Measurements from ENCODE around the gene MRTFB.

Gene MRTFB

GRCh38 chr16:14180481-14180944 lies 109.4 kb downstream of the MRTFB start:
- in situ Hi-C loops (cut with HindIII; ENCODE audit: low sequenced_read_pairs) = loop anchor here (25.0 kb wide), 1 partner anchor 243 kb away; no protein-coding TSS in a partner anchor

GRCh38 chr16:14181371-14182050 lies 110.4 kb downstream of the MRTFB start:
- in situ Hi-C loops (cut with HindIII; ENCODE audit: low sequenced_read_pairs) = loop anchor here (25.0 kb wide), 1 partner anchor 244 kb away; no protein-coding TSS in a partner anchor

DNA sequence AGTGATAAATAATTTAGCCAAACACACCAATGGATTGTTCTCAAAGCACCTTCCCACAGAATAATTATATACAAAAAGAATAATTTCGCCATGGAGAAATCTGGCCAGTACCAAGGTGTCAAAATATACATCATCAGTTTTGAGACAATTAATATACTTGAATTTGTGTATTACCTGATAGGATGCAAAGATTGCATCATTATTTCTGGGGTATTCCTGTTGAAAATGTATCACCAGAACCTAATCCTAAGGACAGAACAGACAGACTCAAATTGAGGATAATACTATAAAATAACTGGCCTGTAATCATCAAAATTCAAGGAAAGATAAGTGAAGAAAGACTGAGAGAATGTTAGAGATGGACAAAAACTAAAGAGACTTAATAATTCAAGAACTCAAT lies 111.9 kb downstream of the MRTFB start:
- in situ Hi-C loops (cut with HindIII; ENCODE audit: low sequenced_read_pairs) = loop anchor here (25.0 kb wide), 1 partner anchor 246 kb away; no protein-coding TSS in a partner anchor

DNA sequence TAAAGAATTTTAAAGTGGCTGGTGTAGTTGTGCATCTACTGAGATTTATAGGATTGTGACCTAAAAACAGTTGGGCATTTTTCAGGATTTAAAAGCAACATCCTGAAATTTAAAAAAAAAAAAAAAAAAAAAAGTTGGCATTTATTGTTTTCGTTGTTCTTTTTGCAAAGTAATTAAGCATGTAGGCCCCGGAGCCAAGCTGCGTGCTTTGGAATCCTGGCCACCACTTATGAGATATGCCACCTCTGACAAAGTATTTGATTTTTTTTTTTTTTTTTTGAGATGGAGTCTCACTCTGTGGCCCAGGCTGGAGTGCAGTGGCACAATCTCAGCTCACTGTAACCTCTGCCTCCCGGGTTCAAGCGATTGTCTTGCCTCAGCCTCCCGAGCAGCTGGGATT lies 112.8 kb downstream of the MRTFB start:
- in situ Hi-C loops (cut with HindIII; ENCODE audit: low sequenced_read_pairs) = loop anchor here (25.0 kb wide), 1 partner anchor 247 kb away; no protein-coding TSS in a partner anchor

GRCh38 chr16:14186007-14186794 lies 115.1 kb downstream of the MRTFB start:
- in situ Hi-C loops (cut with HindIII; ENCODE audit: low sequenced_read_pairs) = loop anchor here (5.0 to 25.0 kb wide), 2 partner anchors 74 to 249 kb away; no protein-coding TSS in a partner anchor

GRCh38 chr16:14186795-14187221 lies 115.7 kb downstream of the MRTFB start:
- in situ Hi-C loops (cut with HindIII; ENCODE audit: low sequenced_read_pairs) = loop anchor here (5.0 to 25.0 kb wide), 2 partner anchors 75 to 250 kb away; no protein-coding TSS in a partner anchor

GRCh38 chr16:14187517-14188338 lies 116.6 kb downstream of the MRTFB start:
- in situ Hi-C loops (cut with HindIII; ENCODE audit: low sequenced_read_pairs) = loop anchor here (5.0 to 25.0 kb wide), 2 partner anchors 75 to 250 kb away; no protein-coding TSS in a partner anchor

GRCh38 chr16:14193316-14193871 lies 122.3 kb downstream of the MRTFB start:
- in situ Hi-C loops (cut with HindIII; ENCODE audit: low sequenced_read_pairs) = loop anchor here (25.0 kb wide), 1 partner anchor 256 kb away; no protein-coding TSS in a partner anchor

DNA sequence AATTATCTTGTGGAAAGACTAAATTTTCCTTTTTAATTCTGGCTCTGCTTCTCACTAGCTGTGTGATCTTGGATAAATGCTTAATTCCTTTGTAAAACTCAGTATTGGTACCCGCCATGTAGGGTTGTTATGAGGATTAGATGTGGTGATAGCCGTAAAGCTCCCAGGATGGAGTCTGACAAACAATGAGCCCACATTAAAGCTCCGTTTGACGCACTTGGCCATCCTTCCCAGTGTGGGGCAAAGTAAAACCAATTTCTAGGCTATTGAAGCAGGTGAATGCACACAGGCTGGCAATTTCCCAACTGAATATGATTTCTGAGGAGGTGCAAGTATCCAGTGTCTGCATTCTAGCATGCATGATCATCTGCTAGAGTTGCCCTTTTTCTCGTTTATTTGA lies 123.6 kb downstream of the MRTFB start:
- in situ Hi-C loops (cut with HindIII; ENCODE audit: low sequenced_read_pairs) = loop anchor here (25.0 kb wide), 1 partner anchor 257 kb away; no protein-coding TSS in a partner anchor

- in situ Hi-C loops (cut with HindIII; ENCODE audit: low sequenced_read_pairs) = loop anchor here (25.0 kb wide), 1 partner anchor 259 kb away; no protein-coding TSS in a partner anchor
Measured at GRCh38 chr16:14196011-14196410, 124.9 kb downstream of the MRTFB start.

- in situ Hi-C loops (cut with HindIII; ENCODE audit: low sequenced_read_pairs) = loop anchor here (25.0 kb wide), 1 partner anchor 259 kb away; no protein-coding TSS in a partner anchor
Measured at GRCh38 chr16:14196539-14196938, 125.4 kb downstream of the MRTFB start.

DNA sequence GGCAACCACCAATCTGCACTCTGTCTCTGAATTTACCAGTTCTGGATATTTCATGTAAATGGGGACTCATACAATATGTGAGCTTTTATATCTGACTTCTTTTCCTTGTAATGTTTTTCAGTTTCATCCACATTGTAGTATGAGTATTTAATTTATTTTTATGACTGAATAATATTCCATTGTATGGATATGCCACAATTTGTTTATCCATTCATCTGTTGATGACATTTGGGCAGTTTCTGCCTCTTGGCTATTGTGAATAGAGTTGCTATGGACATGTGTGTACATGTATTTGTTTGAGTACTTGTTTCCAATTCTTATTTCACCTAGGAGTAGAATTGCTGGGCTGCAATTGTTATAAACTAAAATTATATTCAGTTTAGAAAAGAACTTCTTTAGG lies 126.9 kb downstream of the MRTFB start:
- in situ Hi-C loops (cut with HindIII; ENCODE audit: low sequenced_read_pairs) = loop anchor here (25.0 kb wide), 1 partner anchor 261 kb away; no protein-coding TSS in a partner anchor

GRCh38 chr16:14198572-14198971 lies 127.5 kb downstream of the MRTFB start:
- in situ Hi-C loops (cut with HindIII; ENCODE audit: low sequenced_read_pairs) = loop anchor here (25.0 kb wide), 1 partner anchor 261 kb away; no protein-coding TSS in a partner anchor

DNA sequence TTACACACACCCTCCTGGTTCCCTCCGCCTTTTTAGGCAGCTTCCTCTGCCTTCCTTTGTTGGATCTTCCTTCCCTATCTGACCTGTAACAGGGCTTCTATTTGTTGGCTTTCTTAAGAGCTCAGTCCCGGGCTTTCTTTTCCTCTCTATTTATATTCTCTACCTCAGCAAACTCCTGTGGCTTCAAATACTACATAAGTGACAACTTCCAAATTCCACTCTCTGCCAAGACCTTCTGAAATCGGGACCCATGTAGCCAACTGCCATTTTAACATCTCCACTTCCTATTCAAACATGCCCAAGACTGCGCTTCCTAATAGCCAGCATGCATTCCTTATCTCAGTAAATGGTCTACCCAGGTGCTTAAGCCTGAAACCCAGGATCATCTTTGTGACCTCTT lies 128.1 kb downstream of the MRTFB start:
- in situ Hi-C loops (cut with HindIII; ENCODE audit: low sequenced_read_pairs) = loop anchor here (25.0 kb wide), 1 partner anchor 262 kb away; no protein-coding TSS in a partner anchor

DNA sequence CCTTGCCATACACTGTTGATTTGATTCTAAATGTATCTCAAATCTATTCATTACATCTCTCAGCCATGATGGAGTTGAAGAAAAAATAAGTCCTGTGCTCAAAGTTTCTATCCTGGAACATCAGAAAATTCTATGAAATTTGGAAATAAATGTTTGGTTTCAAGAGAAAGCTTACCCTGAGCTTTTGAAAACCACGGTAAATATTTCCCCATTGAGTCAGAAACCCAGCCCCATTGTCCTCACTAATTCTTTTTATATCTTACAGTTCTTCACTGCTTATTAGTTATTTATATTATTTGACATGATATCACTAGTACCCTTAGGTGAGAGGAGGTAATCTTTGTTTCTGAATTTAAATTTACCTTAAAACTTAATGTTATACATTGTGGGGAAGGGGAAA lies 128.5 kb downstream of the MRTFB start:
- in situ Hi-C loops (cut with HindIII; ENCODE audit: low sequenced_read_pairs) = loop anchor here (25.0 kb wide), 1 partner anchor 262 kb away; no protein-coding TSS in a partner anchor

- in situ Hi-C loops (cut with HindIII; ENCODE audit: low sequenced_read_pairs) = no loop called here
Measured at GRCh38 chr16:14202095-14202494, 131.0 kb downstream of the MRTFB start.

GRCh38 chr16:14202697-14203096 lies 131.6 kb downstream of the MRTFB start:
- in situ Hi-C loops (cut with HindIII; ENCODE audit: low sequenced_read_pairs) = no loop called here

GRCh38 chr16:14203166-14203565 lies 132.0 kb downstream of the MRTFB start:
- in situ Hi-C loops (cut with HindIII; ENCODE audit: low sequenced_read_pairs) = no loop called here

DNA sequence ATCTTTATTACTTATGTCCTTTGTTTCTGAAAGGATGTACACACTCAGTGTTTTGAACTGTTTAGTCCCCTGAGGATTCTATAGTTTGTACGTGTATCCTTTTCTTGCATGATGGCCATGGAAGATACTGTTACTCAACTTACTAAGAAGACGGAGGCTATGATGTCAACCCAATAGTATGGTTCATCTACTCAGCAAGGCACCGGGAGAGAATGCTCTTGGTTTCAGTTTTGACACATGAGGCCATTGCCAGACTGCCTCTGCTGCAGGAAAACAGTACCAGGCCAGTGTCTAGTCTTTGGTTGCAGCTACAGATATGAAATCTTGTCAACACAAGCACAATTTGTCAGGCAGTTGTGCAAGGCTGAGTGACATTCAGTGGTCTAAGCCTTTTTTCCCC lies 134.5 kb downstream of the MRTFB start:
- in situ Hi-C loops (cut with HindIII; ENCODE audit: low sequenced_read_pairs) = no loop called here
